Measurements from ENCODE around the gene RGS5. TPM values are rescaled to one million over a fixed set of nuclear protein-coding genes. Genes with fewer than 3 reads are reported as not detected.

RGS5 gene
- polyA plus RNA-seq, 1 donor (not counting 4 experiments of a cell fraction or from before 2014, with no cell fraction given): 4.1 TPM

GRCh38 chr1:163094182-163094581 is 108.5 kb downstream of the RGS5 start:
- no peak overlapping the region for H3K4me2 ChIP-seq (ENCODE audit: control insufficient read depth, extremely low read depth, insufficient read depth, low read depth, low read length)
- H3K79me2 ChIP-seq (ENCODE audit: control insufficient read depth, insufficient read depth, low read length): no peaks in the 10 kb centered on the region
- H4K20me1 ChIP-seq (ENCODE audit: control insufficient read depth, extremely low read depth, insufficient read depth, low read length): no peaks in the 10 kb centered on the region
- no peaks in the 10 kb centered on the region for H3K36me3 ChIP-seq (ENCODE audit: control insufficient read depth in 2 of 2, extremely low read depth in 1 of 2, insufficient read depth in 2 of 2, low read length in 2 of 2)
- H3K9me3 ChIP-seq (ENCODE audit: control insufficient read depth, low read depth, low read length): no peaks in the 10 kb centered on the region
- DNase-seq (ENCODE audit: low read depth, low spot score) (no peak), FAIRE-seq (no peak)
- no peak for TF ChIP-seq CTCF (optimal IDR thresholded peaks at IDR 0.05 in 1 of 3, IDR thresholded peaks at IDR 0.05 in 1 of 3, conservative IDR thresholded peaks at IDR 0.05 in 1 of 3; ENCODE audit: extremely low read depth in 1 of 3, insufficient read depth in 2 of 3, low read length in 3 of 3)
- TF ChIP-seq EZH2 (IDR thresholded peaks at IDR 0.05; ENCODE audit: low read length): no peak
- peaks cover 4% of the 10 kb centered on the region for H3K4me1 ChIP-seq (ENCODE audit: control insufficient read depth, extremely low read depth, insufficient read depth, low read length)
- dilution Hi-C loops (cut with MboI; ENCODE audit: extremely low pct_ligation_motif_present, low sequenced_read_pairs): no loop called here
- H2AFZ ChIP-seq (ENCODE audit: control insufficient read depth, low read length): no peak overlapping the region
- H3K9ac ChIP-seq (ENCODE audit: control insufficient read depth, extremely low read depth, insufficient read depth, low read length): no peak overlapping the region
- no peak overlapping the region for H3K4me3 ChIP-seq (ENCODE audit: control insufficient read depth in 2 of 3, extremely low read depth in 1 of 3, insufficient read depth in 2 of 3, low read depth in 1 of 3, low read length in 3 of 3)
- H3K9me1 ChIP-seq (ENCODE audit: control insufficient read depth, extremely low read depth, insufficient read depth, low read length): no peaks in the 10 kb centered on the region
- H3K27ac ChIP-seq (ENCODE audit: control insufficient read depth, insufficient read depth, low read length): no peak overlapping the region
- no peaks in the 10 kb centered on the region for H3K27me3 ChIP-seq (ENCODE audit: control insufficient read depth, extremely low read depth, insufficient read depth, low read length)

GRCh38 chr1:163093579-163093978 is 109.1 kb downstream of the RGS5 start:
- H2AFZ ChIP-seq (ENCODE audit: control insufficient read depth, low read length): no peak overlapping the region
- H4K20me1 ChIP-seq (ENCODE audit: control insufficient read depth, extremely low read depth, insufficient read depth, low read length): no peaks in the 10 kb centered on the region
- H3K36me3 ChIP-seq (ENCODE audit: control insufficient read depth in 2 of 2, extremely low read depth in 1 of 2, insufficient read depth in 2 of 2, low read length in 2 of 2): no peaks in the 10 kb centered on the region
- dilution Hi-C loops (cut with MboI; ENCODE audit: extremely low pct_ligation_motif_present, low sequenced_read_pairs): no loop called here
- H3K4me3 ChIP-seq (ENCODE audit: control insufficient read depth in 2 of 3, extremely low read depth in 1 of 3, insufficient read depth in 2 of 3, low read depth in 1 of 3, low read length in 3 of 3): no peak overlapping the region
- no peaks in the 10 kb centered on the region for H3K9me1 ChIP-seq (ENCODE audit: control insufficient read depth, extremely low read depth, insufficient read depth, low read length)
- no peaks in the 10 kb centered on the region for H3K79me2 ChIP-seq (ENCODE audit: control insufficient read depth, insufficient read depth, low read length)
- H3K4me2 ChIP-seq (ENCODE audit: control insufficient read depth, extremely low read depth, insufficient read depth, low read depth, low read length): no peak overlapping the region
- DNase-seq (ENCODE audit: low read depth, low spot score) (no peak), FAIRE-seq (no peak)
- no peak overlapping the region for H3K9ac ChIP-seq (ENCODE audit: control insufficient read depth, extremely low read depth, insufficient read depth, low read length)
- H3K27ac ChIP-seq (ENCODE audit: control insufficient read depth, insufficient read depth, low read length): no peak overlapping the region
- H3K9me3 ChIP-seq (ENCODE audit: control insufficient read depth, low read depth, low read length): no peaks in the 10 kb centered on the region
- H3K4me1 ChIP-seq (ENCODE audit: control insufficient read depth, extremely low read depth, insufficient read depth, low read length): peaks cover 4% of the 10 kb centered on the region
- TF ChIP-seq EZH2 (IDR thresholded peaks at IDR 0.05; ENCODE audit: low read length) (no peak), CTCF (optimal IDR thresholded peaks at IDR 0.05 in 1 of 3, IDR thresholded peaks at IDR 0.05 in 1 of 3, conservative IDR thresholded peaks at IDR 0.05 in 1 of 3; ENCODE audit: extremely low read depth in 1 of 3, insufficient read depth in 2 of 3, low read length in 3 of 3) (no peak)
- no peaks in the 10 kb centered on the region for H3K27me3 ChIP-seq (ENCODE audit: control insufficient read depth, extremely low read depth, insufficient read depth, low read length)
